ENCODE data around the gene PIANP.

- TF ChIP-seq CTCF (IDR thresholded peaks at IDR 0.05; ENCODE audit: low read depth, low read length) (no peak), POLR2A (IDR thresholded peaks at IDR 0.05; ENCODE audit: extremely low read depth, insufficient read length) (no peak)
Observed at GRCh38 chr12:6691473-6691872, 9.1 kb downstream of the PIANP start.
